GM10266 (cell line): ENCODE data around the gene SNX5.

ENCODE experiments used
- DNase-seq: peaks from one replicate; pipeline ENCODE4 v3.0.0; 2012; ENCODE audit errors: extremely low spot score
- CTCF ChIP-seq: IDR thresholded peaks from 2 replicates; pipeline ENCODE4 v1.5.1; 2012; ENCODE audit warnings: mild to moderate bottlenecking, low read depth; ENCODE audit not compliant: control insufficient read depth, insufficient read depth; ENCODE audit errors: missing control alignments

The SNX5 gene

GRCh38 chr20:17898548-17898994, 70.0 kb downstream of the SNX5 start:
- peak; percentile 91 for TF ChIP-seq CTCF
- DNase-seq: peak; percentile 58

GRCh38 chr20:17897566-17898307, 70.9 kb downstream of the SNX5 start:
- TF ChIP-seq CTCF: no peak
- no peak for DNase-seq

GRCh38 chr20:17896771-17897369, 71.7 kb downstream of the SNX5 start:
- DNase-seq: no peak
- no peak for TF ChIP-seq CTCF

GRCh38 chr20:17896193-17896723, 72.3 kb downstream of the SNX5 start:
- no peak for DNase-seq

GRCh38 chr20:17895641-17896171, 72.9 kb downstream of the SNX5 start:
- TF ChIP-seq CTCF: no peak
- peak; percentile 68 for DNase-seq

More at GRCh38 chr20:17896193-17896723, 72.3 kb downstream of the SNX5 start:
- TF ChIP-seq CTCF: no peak

GRCh38 chr20:17893445-17893844, 75.1 kb downstream of the SNX5 start:
- no peak for DNase-seq
- TF ChIP-seq CTCF: no peak
